ENCODE results near the gene TMTC3.

- no peak for TF ChIP-seq POLR2A (IDR thresholded peaks at IDR 0.05)
- TF ChIP-seq, protein P1, sequence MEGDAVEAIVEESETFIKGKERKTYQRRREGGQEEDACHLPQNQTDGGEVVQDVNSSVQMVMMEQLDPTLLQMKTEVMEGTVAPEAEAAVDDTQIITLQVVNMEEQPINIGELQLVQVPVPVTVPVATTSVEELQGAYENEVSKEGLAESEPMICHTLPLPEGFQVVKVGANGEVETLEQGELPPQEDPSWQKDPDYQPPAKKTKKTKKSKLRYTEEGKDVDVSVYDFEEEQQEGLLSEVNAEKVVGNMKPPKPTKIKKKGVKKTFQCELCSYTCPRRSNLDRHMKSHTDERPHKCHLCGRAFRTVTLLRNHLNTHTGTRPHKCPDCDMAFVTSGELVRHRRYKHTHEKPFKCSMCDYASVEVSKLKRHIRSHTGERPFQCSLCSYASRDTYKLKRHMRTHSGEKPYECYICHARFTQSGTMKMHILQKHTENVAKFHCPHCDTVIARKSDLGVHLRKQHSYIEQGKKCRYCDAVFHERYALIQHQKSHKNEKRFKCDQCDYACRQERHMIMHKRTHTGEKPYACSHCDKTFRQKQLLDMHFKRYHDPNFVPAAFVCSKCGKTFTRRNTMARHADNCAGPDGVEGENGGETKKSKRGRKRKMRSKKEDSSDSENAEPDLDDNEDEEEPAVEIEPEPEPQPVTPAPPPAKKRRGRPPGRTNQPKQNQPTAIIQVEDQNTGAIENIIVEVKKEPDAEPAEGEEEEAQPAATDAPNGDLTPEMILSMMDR (IDR thresholded peaks at IDR 0.05): peak; percentile 16 to 71 (median 60)
Measured at GRCh38 chr12:88111074-88111652, 30.9 kb upstream of the TMTC3 start.
